NCI-H128 (cell line): Measurements from ENCODE around the gene ZNF442.
"Not testable (repeated sequence)": the region's sequence is repeated elsewhere in the genome, so short reads cannot be mapped to it uniquely, and the experiment has no call there.

Experiments
- DNase-seq: peaks from one replicate; lab custom pipeline; 2025; ENCODE audit not compliant: unreplicated experiment; lab: John Stamatoyannopoulos, UW

ZNF442 gene

GRCh38 chr19:12331211-12331941 lies 34.1 kb downstream of the ZNF442 start:
- no peak for DNase-seq

GRCh38 chr19:12330340-12330739 lies 35.1 kb downstream of the ZNF442 start:
- no peak for DNase-seq

DNA sequence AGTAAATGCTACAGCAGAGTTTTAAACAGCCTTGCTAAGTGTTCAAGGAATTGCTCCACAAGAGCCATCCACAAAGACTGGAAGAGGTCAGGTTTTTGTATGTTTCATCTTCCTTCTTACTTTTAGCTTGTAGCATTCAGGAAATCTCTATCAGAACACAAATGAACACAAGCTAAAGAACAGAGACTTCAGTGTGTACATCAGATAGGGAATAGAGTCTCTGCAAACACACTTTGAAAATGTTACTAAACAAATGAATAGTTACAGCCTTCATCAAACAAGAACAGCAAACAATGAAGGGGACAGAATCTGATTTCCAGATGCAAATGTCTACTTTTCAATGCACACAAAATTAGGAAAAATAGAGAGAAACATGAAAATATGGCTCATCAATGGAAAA lies 39.8 kb downstream of the ZNF442 start:
- DNase-seq, result no peak

DNA sequence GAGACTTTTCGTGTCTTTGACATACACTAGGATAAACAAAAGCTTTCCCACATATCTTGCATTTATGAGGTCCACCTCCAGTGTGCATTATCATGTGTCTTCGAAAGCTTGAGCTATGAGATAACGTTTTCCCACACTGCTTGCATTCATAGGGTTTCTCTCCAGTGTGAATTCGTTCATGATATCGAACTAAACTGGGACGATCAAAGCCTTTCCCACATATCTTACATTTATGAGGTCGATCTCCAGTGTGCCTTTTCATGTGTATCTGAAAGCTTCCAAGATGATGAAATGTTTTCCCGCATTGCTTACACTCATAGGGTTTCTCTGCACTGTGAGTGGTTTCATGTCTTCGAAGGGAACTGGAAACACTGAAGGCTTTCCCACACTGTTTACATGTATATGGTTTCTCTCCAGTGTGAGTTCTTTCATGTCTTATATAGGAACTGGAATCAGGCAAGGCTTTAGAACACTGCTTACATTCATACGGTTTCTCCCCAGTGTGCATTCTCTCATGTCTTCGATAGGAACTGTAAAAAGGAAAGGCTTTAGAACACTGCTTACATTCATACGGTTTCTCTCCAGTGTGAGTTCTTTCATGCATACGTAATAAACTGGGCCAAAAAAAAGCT lies 46.6 kb downstream of the ZNF442 start:
- DNase-seq, result no peak

DNA sequence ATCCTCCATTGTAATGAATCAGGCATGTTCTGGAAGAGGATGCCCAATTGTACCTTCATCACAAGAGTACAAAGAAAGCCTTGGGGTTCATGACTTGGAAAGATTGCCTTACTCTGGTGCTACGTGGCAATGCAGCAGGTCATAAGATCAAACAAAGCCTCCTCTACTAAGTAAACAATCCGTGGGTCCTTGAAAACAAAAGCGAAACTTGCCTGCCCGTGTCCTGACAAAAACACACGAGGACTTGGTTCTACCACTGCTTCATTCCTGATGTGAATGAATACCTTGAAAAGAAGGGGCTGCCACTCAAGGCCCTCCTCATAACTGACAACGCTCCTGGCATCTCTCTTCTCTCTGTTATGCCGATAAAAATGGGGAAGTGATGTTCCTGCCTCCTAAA lies 50.9 kb downstream of the ZNF442 start:
- DNase-seq, result no peak

- not testable (repeated sequence) for DNase-seq
Observed at GRCh38 chr19:12308891-12309290, 56.6 kb downstream of the ZNF442 start.
